HTERT RPE-1 (cell line): ENCODE results near the gene GSDME.
"Not testable (repeated sequence)": the region's sequence is repeated elsewhere in the genome, so short reads cannot be mapped to it uniquely, and the experiment has no call there.

Source experiments
- in situ Hi-C: fragments of 300-500 bp; cut with MboI; formaldehyde crosslinking; loops from 4 replicates; pipeline ENCODE4 v1.14.3; 2020; ENCODE audit warnings: low sequenced_read_pairs

Gene GSDME

DNA sequence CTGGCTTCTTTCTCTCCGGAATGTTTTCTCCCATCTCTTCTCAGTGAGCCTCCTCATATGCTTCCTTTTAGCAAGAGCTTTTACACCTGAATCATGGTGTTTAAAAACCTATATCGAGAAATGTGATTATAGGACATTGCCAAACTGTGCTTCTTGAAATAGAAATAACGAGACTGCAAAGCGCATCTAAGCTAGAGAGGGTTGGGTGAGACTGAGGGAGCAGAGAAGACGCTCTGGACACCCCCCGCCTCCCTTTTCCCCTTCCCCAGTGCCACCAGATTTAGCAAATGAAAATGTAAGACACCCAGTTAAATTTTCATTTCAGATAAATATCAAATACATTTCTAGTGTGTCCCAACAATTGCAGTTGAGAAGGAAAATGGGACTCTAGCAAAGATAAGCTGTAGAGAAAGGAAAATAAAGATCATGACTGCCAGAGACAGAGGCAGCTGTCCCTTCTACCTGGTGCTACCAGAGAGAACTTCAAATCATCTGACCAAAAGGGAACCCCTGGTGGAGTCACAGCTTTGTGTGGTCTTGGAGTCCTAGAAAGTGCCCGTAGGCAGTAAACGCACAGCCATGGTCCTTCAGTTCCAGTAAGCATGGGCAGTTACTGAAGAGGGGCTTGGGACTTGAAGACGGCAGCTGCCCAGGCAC is 14.6 kb downstream of the GSDME start:
- in situ Hi-C loops = no loop called here

DNA sequence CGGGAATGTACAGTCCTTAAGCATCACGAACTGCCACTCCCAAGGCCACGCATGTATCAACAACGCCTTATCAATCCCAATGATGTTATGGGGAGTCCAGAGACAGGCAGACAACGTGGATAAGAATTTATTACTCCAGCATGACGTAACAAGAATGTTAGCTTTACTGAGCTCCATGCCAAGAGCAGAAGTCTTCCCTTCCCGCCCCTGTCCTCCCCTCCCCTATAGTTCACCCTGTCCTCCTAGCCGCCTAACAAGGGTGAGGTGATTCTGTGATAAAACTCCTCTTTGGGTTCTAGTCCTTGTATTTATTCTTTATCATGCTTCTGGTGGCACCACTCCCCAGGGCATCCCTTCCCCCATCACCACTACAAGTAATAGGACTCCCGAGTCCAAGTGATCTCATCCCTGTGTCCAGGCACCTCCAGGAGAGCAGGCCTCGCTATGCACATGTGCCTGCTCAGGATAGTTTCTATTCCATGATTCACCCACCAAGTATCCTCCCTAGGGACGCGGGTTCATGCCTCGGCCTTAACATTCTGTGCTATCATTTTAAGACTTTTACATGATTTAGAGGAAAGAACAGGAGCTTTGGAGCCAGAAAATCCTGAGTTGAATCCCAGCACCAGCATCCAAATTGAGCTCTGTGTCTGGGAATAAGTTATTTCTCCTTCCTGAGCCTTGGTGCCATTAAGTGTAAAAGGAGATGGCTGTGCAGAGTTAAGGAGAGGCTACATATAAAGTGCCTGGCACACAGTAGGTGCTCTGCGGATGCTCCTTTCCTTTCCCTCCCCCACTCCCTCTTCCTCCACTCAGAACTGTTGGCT is 15.4 kb downstream of the GSDME start:
- in situ Hi-C loops = no loop called here

- in situ Hi-C loops = no loop called here
Observed at GRCh38 chr7:24740871-24741270, 16.4 kb downstream of the GSDME start.

DNA sequence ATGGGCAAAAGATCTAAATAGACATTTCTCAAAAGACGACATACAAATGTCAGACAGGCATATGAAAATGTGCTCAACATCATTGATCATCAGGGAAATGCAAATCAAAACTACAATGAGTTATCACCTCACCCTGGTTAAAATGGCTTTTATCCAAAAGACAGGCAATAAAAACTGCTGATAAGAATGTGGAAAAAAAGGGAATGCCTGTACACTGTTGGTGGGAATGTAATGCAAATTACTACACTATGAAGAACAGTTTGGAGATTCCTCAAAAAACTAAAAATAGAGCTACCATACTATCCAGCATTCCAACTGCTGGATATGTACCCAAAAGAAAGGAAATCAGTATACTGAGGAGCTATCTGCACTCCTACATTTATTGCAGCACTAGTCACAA is 18.0 kb downstream of the GSDME start:
- in situ Hi-C loops = no loop called here

- in situ Hi-C loops = no loop called here
Observed at GRCh38 chr7:24738577-24738976, 18.7 kb downstream of the GSDME start.

GRCh38 chr7:24737281-24737680 is 20.0 kb downstream of the GSDME start:
- in situ Hi-C loops = no loop called here

DNA sequence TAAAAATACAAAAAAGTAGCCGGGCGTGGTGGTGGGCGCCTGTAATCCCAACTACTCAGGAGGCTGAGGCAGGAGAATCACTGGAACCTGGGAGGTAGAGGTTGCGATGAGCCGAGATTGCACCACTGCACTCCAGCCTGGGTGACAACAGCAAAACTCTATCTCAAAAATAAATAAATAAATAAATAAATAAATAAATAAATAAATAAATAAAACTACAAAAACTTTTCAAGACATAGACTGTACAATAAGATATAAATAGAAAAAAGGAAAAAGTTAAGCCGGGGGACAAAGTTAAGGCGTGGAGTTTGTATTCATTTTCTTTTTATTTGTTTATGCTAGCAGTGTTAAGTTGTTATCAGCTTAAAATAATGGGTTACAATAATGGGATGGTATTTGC is 21.7 kb downstream of the GSDME start:
- in situ Hi-C loops = not testable (repeated sequence)

DNA sequence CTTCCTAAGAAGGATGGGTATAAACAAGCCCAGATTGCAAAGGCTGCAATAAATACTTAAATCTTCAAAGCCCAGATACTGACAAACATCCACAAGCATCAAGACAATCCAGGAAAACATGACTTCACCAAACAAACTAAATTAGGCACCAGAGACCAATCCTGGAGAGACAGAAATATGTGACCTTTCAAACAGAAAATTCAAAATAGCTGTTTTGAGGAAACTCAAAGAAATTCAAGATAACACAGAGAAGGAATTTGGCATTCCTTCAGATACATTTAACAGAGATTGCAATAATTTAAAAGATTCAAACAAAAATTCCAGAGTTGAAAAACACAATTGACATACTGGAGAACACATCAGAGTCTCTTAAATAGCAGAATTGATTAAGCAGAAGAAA is 23.0 kb downstream of the GSDME start:
- in situ Hi-C loops = no loop called here

DNA sequence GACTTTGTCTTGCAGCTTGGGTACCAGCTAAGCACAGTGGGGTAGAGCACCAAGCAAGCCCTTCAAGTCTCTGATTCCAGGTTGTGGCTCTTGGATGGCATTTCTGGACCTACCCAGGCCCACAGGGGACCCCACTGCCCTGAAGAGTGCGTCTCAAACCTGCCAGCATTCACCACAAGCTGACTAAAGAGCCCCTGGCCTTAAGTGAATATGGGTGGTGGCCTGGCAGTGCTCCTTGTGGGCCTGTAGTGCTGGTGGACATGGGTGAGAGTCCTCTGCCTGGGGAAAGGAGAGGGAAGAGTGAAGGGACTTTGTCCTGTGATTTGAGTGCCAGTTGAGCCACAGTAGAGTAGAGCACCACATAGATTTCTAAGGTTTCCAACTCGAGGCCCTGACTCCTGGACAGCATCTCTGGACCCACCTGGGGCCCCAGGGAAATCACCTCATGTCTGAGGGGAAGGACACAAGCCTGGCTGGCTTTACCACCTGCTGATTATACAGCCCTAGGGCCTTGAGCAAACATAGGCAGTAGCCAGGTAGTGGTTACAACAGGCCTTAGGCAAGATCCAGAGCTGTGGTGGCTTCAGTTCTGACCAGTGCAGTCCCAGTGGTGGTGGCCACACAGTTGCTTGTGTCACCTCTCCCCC is 23.7 kb downstream of the GSDME start:
- in situ Hi-C loops = no loop called here

DNA sequence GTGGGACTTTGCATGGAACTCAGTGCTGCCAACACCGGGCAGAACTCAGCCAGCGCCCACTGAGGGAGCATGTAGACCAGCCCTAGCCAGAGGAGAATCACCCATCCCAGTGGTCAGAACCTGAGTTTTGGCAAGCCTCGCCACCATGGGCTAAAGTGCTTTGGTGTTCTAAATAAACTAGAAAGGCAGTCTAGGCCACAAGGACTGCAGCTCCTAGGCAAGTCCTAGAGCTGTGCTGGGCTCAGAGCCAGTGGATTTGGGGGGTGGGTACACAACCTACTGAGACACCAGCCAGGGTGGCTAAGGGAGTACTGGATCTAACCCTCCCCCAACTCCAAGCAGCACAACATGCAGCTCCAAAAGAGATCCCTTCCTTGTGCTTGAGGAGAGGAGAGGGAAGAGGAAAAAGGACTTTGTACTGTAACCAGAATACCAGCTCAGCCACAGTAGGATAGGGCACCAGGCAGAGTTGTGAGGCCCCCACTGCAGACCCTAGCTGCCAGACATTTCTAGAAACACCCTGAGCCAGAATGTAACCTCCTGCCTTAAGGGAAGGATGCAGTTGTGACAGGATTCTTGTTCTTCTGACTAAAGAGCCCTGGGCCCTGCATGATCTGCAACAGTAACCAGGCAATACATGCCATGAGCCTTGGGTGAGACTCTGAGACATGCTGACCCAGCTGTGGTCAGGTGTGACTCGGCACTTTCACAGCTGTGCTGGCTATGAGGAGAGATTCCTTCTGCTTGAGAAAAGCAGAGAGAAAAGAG is 24.4 kb downstream of the GSDME start:
- in situ Hi-C loops = no loop called here

DNA sequence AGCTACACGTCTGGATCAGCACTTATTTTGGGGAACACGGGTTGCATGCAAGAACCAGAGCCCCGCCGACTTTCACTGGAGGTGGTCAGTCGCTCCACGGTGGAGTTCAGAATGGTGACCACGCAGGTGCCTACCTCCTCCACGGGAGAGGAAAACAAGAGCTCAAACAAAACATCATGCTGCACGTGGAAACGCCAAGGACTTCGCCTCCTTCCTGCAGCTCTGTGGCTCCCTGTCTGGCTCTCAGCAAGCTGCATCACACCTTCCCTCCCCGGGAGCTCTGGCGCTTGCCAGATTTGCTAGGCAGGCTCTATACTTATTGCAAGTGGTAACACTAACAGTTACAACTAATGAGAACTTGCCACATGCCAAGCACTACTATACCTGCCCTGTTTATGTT is 26.0 kb downstream of the GSDME start:
- in situ Hi-C loops = no loop called here

DNA sequence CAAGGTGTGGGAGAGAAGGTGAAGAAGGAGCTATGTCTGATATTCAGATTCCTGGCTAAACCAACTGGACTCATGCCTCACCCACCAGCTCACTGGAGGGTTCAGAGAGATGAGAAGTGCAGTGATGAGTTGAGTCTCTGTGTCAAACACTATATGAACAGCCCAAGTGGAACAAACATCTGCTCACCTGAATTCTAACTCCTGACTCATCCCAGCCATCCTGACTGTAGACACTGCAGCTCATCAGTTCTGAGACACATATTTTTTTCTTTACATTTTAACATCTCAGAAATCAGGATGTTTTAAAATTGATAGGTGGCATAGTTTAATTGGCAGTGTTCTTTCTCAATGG is 27.3 kb downstream of the GSDME start:
- in situ Hi-C loops = no loop called here

DNA sequence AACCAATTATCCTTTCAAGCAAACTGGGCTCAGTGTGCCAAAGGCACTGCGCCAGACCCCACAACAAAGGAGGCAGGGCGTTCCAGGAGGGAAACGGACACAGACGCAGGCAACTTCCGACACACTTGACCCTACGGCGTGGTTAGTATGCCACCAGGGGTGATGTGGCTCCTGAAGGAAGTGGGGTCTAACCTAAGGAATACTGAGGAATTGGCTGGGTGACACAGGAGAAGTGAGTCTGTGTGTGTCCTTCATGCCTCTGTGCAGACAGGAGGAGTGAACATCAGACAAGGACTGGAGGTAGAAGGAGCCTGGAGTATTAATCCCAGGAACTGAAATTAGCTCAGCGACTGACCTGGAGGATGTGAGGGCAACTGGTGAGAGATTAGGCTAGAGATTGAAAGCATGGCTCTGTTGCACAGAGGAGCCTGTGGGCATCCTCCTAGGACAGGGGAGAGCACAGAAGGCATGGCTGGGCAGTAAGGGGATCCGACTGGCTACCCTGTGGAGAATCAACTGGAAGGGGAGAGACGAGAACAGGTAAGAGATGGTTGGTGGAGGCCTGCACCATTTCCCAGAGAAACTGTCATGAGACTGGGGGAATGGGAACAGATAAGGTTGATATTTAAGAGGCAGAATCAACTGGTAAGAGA is 27.8 kb downstream of the GSDME start:
- in situ Hi-C loops = no loop called here

- in situ Hi-C loops = no loop called here
Observed at GRCh38 chr7:24728503-24729364, 28.5 kb downstream of the GSDME start.

DNA sequence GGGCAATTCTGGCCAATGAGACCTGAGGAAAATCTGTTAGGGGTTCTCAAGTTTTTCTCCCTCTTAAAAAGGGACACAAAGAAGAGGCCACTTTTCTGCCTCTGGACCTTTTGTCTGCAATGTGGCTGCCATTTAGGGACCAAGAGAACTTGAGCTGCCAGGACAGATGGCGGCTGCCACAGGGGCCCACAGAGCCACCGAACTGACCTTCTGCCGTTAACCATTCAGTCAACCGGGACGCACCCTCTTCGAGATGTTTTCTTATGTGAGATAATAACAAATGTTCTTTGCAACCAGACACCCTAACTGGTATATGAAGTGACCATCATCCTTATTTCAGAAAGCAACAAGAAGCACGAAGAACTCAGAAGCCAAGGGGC is 29.2 kb downstream of the GSDME start:
- in situ Hi-C loops = no loop called here

DNA sequence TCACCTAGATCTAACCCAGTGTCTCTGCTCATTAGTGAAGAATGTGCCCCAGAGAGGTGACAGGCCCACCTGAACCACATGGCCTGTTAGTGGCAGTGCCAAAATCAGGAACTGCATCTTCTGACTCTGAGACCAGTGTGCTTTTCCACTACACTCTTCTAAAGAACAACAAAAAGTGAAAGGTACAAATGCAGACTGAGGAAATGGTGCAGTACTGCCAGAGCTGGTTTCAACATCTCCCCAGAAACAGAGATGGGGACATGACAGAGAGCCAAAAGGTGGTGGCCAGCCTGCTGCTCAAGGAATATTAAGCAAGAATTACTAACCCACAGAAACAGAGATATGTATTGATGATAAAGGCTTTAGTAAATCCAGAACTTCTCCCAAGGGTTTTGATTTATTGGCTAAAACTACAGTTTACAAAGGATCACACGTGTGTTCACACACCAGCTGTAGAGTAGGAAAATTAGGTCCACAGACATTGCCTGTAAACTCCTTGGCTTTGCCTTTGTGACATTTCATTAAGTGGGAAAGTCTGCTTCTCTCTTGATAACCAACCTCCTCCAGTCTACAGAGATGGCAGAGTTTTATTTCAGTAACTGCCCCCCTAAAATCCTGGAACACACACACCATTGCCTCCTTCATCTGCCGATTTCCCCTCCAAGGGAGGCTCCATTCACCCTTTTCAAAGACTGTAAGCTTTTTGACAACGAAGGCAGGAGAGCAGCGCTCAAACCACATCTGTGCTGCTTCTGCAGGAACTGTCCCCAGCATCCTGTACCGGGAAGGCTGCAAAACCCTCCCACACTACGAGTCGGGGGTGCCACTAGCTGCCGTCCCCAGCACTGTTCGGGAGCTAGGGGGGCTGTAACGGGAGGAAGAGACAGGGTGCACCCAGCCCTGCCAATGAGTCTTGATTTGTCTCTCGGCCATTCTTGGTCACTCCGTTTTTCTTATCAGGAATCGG is 29.8 kb downstream of the GSDME start:
- in situ Hi-C loops = no loop called here

DNA sequence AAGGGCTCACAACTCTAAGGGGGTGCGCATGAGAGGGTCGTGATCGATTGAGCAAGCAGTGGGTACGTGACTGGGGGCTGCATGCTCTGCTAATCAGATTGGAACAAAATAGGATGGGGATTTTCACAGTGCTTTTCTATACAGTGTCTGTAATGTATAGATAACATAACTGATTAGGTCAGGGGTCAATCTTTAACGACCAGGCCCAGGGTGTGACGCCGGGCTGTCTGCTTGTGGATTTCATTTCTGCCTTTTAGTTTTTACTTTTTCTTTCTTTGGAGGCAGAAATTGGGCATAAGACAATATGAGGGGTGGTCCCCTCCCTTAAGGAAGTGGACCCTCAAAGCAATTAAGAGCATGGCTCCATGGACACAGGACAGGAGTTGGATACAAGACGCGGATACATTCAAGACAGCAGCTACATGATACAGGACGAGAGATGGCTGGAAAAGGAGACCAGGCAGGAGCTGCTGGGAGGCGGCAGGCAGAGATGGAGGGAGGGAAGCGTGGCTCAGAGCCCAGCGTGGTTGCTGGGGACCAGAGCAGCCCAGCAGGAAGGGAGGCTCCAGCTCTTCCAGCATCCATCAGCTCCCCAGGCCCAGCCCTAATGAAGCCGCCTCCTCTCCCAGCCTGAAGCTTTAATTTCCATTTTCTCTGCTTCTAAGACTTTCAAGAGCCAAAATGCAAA is 31.6 kb downstream of the GSDME start:
- in situ Hi-C loops = no loop called here

- in situ Hi-C loops = no loop called here
Observed at GRCh38 chr7:24724451-24725190, 32.6 kb downstream of the GSDME start.
